Stimulated activated CD4-positive, alpha-beta T cell treated with anti-CD3 and anti-CD28 coated beads, TNF-alpha, amount 100 ng/mL, for 24 hours (primary cell): Measurements from ENCODE around the gene CDX1.

Source experiments
- DNase-seq, 3 experiments: peaks; one replicate each; pipeline ENCODE4 v3.0.0-alpha.2; 2020; ENCODE audit warnings: low read depth in 3 of 3

CDX1 gene

DNA sequence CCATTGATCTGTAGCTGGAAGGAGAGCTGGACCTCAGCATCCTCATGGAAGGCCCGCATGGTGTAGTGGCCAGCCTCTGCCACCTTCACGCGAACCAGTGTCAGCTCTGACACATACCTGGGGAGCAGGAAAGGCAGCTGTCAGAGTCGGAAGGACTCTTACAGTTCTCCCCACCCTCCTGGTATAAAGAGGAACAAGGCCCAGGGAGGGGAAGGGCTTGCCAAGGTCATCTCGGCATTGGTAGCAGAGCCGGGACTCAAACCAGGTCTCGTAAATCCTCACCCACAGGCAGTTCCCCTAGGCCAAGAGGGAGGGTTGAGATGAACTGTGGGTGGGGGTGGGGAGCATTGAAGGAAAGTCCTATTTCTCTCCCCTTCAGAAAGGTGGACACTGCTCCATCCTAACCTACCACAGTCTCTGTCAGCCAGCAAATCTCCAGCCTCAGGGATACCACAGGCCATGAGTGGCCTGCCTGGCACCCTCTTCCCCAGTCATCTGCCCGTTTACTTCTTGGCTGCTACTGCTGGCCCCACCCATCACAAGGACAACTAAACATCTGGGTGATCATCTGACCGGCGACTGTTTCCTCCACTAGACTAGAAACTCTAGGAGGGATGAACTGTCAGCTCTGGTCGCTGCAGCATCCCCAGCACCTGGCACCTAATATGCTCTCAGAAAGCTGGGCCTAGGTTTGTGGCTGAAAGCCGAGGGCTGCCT lies 34.4 kb upstream of the CDX1 start:
- DNase-seq, result no peak

DNA sequence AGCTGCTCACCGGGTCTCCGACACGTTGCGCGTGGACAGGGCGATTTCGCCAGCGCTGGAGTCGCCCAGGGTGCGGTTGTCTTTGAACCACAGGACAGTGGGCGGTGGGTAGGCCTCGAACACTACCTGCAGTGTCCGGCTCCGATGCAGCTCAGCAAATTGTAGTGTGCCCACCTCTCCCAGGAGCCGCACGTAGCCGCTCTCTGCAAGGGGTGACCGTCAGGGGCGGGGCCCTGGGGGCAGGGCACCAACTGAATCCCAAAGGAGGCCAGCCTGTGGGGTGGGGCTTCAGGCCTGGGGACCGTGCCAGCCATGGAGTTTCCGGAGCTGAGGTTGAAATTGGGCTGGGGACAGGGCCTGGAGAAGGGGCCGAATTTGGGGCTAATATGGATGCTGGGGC lies 33.8 kb upstream of the CDX1 start:
- no peak for DNase-seq

- DNase-seq, result no peak
Measured at GRCh38 chr5:150133581-150134197, 32.9 kb upstream of the CDX1 start.

DNA sequence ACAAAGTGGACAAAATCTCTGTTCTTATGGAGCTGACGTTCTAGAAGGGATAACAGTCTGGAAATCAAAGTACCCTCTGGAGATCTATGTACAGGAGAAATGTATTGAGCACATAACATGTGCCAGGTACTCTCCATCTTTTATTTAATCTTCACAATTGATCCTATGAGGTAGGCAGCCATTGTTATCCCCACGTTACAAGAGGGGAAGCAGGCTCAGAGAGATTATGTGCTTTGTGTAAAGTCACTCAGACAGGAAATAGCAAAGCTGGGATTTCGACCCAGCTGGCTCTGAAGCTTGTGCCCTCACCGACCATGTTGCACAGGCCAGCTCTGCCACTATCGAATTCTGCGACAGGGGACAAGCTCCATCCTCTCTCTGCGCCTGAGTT lies 32.4 kb upstream of the CDX1 start:
- DNase-seq, result no peak

GRCh38 chr5:150135557-150136304 lies 30.8 kb upstream of the CDX1 start:
- no peak for DNase-seq

GRCh38 chr5:150136305-150137167 lies 30.0 kb upstream of the CDX1 start:
- DNase-seq, result no peak

- no peak for DNase-seq
Measured at GRCh38 chr5:150137168-150137957, 29.2 kb upstream of the CDX1 start.

DNA sequence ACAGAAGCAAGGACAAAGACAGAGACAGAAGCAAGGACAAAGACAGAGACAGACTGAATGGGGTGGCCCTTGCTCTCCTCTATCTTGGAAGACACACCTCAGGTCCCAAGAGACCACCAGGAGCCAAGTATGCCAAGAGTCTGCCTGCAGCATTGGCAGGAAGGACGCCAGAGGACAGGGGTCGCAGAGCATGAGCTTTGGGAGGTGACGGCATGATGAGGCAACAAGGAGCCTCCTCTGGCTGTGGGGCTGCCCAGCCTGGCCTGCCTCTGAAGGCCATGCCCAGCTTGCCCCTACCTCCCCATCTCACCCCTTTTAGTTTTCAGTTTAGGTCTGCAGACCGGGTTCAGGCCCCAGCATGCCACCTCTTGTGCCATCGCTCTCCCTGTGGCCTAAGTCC lies 28.6 kb upstream of the CDX1 start:
- no peak for DNase-seq

GRCh38 chr5:150138551-150139265 lies 27.9 kb upstream of the CDX1 start:
- DNase-seq, result no peak

DNA sequence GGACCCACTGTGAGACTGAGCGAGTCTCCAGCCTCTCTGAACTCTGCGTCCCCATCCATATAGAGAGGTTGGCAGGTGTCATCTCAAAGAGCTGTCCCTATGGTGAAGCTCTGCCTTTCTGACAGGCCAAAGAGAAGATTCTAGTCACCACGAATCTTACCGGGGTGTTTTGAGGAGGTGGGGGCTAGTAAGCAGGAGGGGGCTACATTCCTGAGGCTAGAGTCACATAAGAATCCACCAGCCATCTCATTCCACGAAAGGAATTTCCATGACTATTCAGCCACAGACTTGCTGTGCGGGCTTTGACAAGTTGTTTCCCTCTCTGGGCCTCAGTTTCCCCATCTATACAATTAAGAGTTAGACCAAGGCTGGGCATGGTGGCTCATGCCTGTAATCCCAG lies 27.2 kb upstream of the CDX1 start:
- no peak for DNase-seq

- no peak for DNase-seq
Measured at GRCh38 chr5:150140830-150141229, 25.7 kb upstream of the CDX1 start.

- DNase-seq, result no peak
Measured at GRCh38 chr5:150141544-150142184, 24.9 kb upstream of the CDX1 start.

- no peak for DNase-seq
Measured at GRCh38 chr5:150142185-150142958, 24.2 kb upstream of the CDX1 start.

DNA sequence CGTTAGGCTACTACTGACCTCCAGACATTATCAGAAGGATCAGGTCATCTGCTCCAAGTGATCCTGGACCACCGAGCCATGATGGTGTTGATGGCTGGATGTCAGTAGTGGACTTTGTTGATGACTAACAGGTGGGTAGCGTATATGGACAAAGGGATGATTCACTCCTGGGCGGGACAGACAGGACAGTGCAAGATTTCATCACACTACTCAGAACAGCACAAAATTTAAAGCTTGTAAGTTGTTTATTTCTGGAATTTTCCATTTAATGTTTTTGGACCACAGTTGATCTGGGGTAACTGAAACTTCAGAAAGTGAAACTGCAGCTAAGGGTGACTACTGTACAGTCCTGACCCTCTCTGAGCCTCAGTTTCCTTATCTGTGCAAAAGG lies 23.6 kb upstream of the CDX1 start:
- DNase-seq, result no peak

GRCh38 chr5:150143350-150144245 lies 23.0 kb upstream of the CDX1 start:
- DNase-seq, result no peak

GRCh38 chr5:150144246-150144801 lies 22.3 kb upstream of the CDX1 start:
- DNase-seq, result no peak

- DNase-seq, result no peak
Measured at GRCh38 chr5:150144879-150145278, 21.7 kb upstream of the CDX1 start.

DNA sequence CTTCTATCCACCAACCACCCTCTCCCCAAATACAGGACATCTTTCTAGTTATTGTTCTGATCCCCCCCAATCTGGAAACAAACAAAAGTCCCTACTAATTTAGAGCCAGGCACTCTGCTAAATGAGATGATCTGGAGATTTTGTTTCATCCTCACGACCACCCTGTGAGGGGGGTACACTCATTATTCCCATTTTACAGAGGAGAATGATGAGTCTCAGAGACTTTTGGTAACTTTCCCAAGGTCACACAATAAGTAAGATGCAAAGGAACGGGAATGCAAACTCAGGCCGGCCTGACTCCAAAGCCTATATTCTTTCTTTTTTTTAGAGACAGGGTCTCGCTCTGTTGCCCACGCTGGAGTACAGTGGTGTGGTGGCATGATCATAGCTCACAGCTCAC lies 20.3 kb upstream of the CDX1 start:
- no peak for DNase-seq
